Hepatocyte (in vitro differentiated cells): Measurements from ENCODE around the gene VWC2. TPM values are rescaled to one million over a fixed set of nuclear protein-coding genes. Genes with fewer than 3 reads are reported as not detected.

Experiments
- DNase-seq: peaks from one replicate; pipeline ENCODE4 v3.0.0-alpha.2; 2016; ENCODE audit warnings: low spot score
- H2AFZ ChIP-seq: fragments of 200-600 bp; sonication (generic); 2 replicates; pipeline ENCODE4 v1.6.0; 2016; ENCODE audit warnings: antibody characterized with exemption, mild to moderate bottlenecking
- H3K27ac ChIP-seq: fragments of 200-600 bp; sonication (generic); 2 replicates; pipeline ENCODE4 v1.5.1; 2016; ENCODE audit warnings: mild to moderate bottlenecking
- H3K27me3 ChIP-seq: fragments of 200-600 bp; sonication (generic); 2 replicates; pipeline ENCODE4 v1.6.1; 2016
- H3K36me3 ChIP-seq: fragments of 200-600 bp; sonication (generic); replicated peaks from 2 replicates; pipeline ENCODE4 v1.5.1; 2016; ENCODE audit warnings: low read depth; ENCODE audit not compliant: insufficient read depth
- H3K4me1 ChIP-seq: fragments of 200-600 bp; sonication (generic); 2 replicates; pipeline ENCODE4 v1.5.1; 2016; ENCODE audit warnings: mild to moderate bottlenecking, moderate library complexity; ENCODE audit not compliant: insufficient read depth
- H3K4me2 ChIP-seq: fragments of 200-600 bp; sonication (generic); 2 replicates; pipeline ENCODE4 v1.6.0; 2016
- H3K4me3 ChIP-seq: fragments of 200-600 bp; sonication (generic); 2 replicates; pipeline ENCODE4 v1.5.1; 2016; ENCODE audit warnings: mild to moderate bottlenecking
- H3K79me2 ChIP-seq: fragments of 200-600 bp; sonication (generic); 2 replicates; pipeline ENCODE4 v1.6.0; 2017; ENCODE audit warnings: mild to moderate bottlenecking
- H3K9me2 ChIP-seq: fragments of 200-600 bp; sonication (generic); replicated peaks from 2 replicates; pipeline ENCODE4 v1.6.0; 2017; ENCODE audit warnings: mild to moderate bottlenecking; ENCODE audit not compliant: insufficient read depth
- H3K9me3 ChIP-seq: fragments of 200-600 bp; sonication (generic); 2 replicates; pipeline ENCODE4 v1.5.1; 2016; ENCODE audit warnings: low read depth, mild to moderate bottlenecking
- H4K20me1 ChIP-seq: fragments of 200-600 bp; sonication (generic); 2 replicates; pipeline ENCODE4 v1.6.0; 2016; ENCODE audit warnings: mild to moderate bottlenecking; ENCODE audit not compliant: insufficient read depth, poor library complexity, severe bottlenecking
- EZH2 ChIP-seq: fragments of 200-600 bp; sonication (generic); IDR thresholded peaks from 2 replicates; pipeline ENCODE4 v1.6.1; 2016; ENCODE audit warnings: antibody characterized with exemption, mild to moderate bottlenecking, borderline replicate concordance
- EZH2phosphoT487 ChIP-seq: fragments of 200-600 bp; sonication (generic); IDR thresholded peaks from one replicate; pipeline ENCODE4 v1.6.1; 2018; ENCODE audit warnings: antibody characterized with exemption, mild to moderate bottlenecking, low read depth, moderate library complexity; ENCODE audit not compliant: unreplicated experiment, severe bottlenecking
- WGBS: methylation state at CpG from one replicate; pipeline ENCODE4 v1.1.6; 2016; ENCODE audit warnings: low lambda C conversion rate; ENCODE audit errors: missing lambda C conversion rate; 5-methylcytosine and 5-hydroxymethylcytosine counted together
- polyA plus RNA-seq: library from polyadenylated mRNA; unstranded; fragments of >200 nt; fragmentation: Nextera tagmentation; extraction: Ambion mirVana; gene quantifications from 2 replicates; pipeline ENCODE4 v1.2.1, GENCODE V29; 2016
- total RNA-seq: library from RNA; depleted of rRNA; stranded (reverse); fragments of >200 nt; gene quantifications from 2 replicates; pipeline ENCODE4 v1.2.3, GENCODE V29; 2014
- TF ChIP-seq, protein P1 (sequence below): fragments of 200-600 bp; sonication (generic); IDR thresholded peaks from 2 replicates; pipeline ENCODE4 v1.5.1; 2016; ENCODE audit warnings: antibody characterized with exemption, mild to moderate bottlenecking; ENCODE audit not compliant: poor library complexity

The VWC2 gene
- total and polyA plus RNA-seq, 2 experiments from 2014 or later: not detected

GRCh38 chr7:49771427-49772176 lies 1.8 kb upstream of the VWC2 start:
- no peak for DNase-seq
- no peaks in the 10 kb centered on the region for H3K9me3 ChIP-seq
- H4K20me1 ChIP-seq: no peaks in the 10 kb centered on the region
- H3K9me2 ChIP-seq: no peaks in the 10 kb centered on the region
- no peak overlapping the region for H3K27ac ChIP-seq
- H3K4me2 ChIP-seq: no peak overlapping the region
- peaks cover 85% of the 10 kb centered on the region for H3K27me3 ChIP-seq
- no peak overlapping the region for H3K4me3 ChIP-seq
- no peaks in the 10 kb centered on the region for H3K36me3 ChIP-seq
- 90% methylated on average over 11 of the region's 11 CpGs for WGBS
- TF ChIP-seq EZH2phosphoT487: no peak
- TF ChIP-seq, protein P1, sequence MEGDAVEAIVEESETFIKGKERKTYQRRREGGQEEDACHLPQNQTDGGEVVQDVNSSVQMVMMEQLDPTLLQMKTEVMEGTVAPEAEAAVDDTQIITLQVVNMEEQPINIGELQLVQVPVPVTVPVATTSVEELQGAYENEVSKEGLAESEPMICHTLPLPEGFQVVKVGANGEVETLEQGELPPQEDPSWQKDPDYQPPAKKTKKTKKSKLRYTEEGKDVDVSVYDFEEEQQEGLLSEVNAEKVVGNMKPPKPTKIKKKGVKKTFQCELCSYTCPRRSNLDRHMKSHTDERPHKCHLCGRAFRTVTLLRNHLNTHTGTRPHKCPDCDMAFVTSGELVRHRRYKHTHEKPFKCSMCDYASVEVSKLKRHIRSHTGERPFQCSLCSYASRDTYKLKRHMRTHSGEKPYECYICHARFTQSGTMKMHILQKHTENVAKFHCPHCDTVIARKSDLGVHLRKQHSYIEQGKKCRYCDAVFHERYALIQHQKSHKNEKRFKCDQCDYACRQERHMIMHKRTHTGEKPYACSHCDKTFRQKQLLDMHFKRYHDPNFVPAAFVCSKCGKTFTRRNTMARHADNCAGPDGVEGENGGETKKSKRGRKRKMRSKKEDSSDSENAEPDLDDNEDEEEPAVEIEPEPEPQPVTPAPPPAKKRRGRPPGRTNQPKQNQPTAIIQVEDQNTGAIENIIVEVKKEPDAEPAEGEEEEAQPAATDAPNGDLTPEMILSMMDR: no peak
- TF ChIP-seq EZH2: no peak
- no peaks in the 10 kb centered on the region for H3K79me2 ChIP-seq
- H2AFZ ChIP-seq: no peak overlapping the region
- peaks cover 23% of the 10 kb centered on the region for H3K4me1 ChIP-seq

- 7% methylated on average over 11 of the region's 11 CpGs for WGBS
- Histone ChIP-seq H3K4me3 (no peak overlapping the region), H3K36me3 (no peaks in the 10 kb centered on the region), H3K9me3 (no peaks in the 10 kb centered on the region), H3K9me2 (no peaks in the 10 kb centered on the region), H3K27me3 (peaks cover 94% of the 10 kb centered on the region), H3K4me1 (peaks cover 23% of the 10 kb centered on the region), H3K27ac (no peak overlapping the region), H2AFZ (no peak overlapping the region), H4K20me1 (no peaks in the 10 kb centered on the region), H3K4me2 (peak overlapping the region; percentile 96), H3K79me2 (no peaks in the 10 kb centered on the region)
- TF ChIP-seq EZH2: no peak
- DNase-seq: no peak
Observed at GRCh38 chr7:49772916-49773217, 571 bp upstream of the VWC2 start.

DNA sequence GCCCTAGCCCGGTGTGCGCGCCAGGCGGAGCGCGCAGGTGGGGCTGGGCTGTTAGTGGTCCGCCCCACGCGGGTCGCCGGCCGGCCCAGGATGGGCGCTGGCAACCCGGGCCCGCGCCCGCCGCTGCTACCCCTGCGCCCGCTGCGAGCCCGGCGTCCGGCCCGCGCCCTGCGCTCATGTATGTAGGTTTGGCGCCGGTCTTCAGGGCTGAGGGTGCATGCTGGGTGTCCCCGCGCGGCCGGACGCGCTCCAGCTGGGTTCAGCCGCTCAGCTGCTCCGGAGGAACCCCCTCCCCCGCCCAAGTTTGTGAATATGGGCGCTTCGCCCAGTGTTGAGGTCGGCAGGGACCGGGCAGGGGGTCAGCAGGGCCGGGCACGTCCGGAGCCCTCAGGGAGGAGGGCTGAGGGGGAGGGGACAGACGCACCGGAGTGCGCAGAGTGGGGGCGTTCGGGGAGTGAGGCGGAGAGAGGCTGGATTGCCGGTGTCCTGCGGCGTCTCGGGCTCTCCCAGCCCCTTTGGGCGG lies 559 bp downstream of the VWC2 start:
- H3K9me3 ChIP-seq: no peaks in the 10 kb centered on the region
- H3K27ac ChIP-seq: no peak overlapping the region
- peaks cover 93% of the 10 kb centered on the region for H3K27me3 ChIP-seq
- H3K4me3 ChIP-seq: peak overlapping the region; percentile 32
- H4K20me1 ChIP-seq: no peaks in the 10 kb centered on the region
- H3K4me1 ChIP-seq: peaks cover 23% of the 10 kb centered on the region
- DNase-seq: peak; percentile 14
- H3K4me2 ChIP-seq: peak overlapping the region; percentile 96
- H3K9me2 ChIP-seq: no peaks in the 10 kb centered on the region
- no peaks in the 10 kb centered on the region for H3K36me3 ChIP-seq
- TF ChIP-seq EZH2 (no peak), EZH2phosphoT487 (no peak)
- TF ChIP-seq, protein P1: no peak
- no peak overlapping the region for H2AFZ ChIP-seq
- WGBS: 2% methylated on average over 39 of the region's 56 CpGs
- no peaks in the 10 kb centered on the region for H3K79me2 ChIP-seq

DNA sequence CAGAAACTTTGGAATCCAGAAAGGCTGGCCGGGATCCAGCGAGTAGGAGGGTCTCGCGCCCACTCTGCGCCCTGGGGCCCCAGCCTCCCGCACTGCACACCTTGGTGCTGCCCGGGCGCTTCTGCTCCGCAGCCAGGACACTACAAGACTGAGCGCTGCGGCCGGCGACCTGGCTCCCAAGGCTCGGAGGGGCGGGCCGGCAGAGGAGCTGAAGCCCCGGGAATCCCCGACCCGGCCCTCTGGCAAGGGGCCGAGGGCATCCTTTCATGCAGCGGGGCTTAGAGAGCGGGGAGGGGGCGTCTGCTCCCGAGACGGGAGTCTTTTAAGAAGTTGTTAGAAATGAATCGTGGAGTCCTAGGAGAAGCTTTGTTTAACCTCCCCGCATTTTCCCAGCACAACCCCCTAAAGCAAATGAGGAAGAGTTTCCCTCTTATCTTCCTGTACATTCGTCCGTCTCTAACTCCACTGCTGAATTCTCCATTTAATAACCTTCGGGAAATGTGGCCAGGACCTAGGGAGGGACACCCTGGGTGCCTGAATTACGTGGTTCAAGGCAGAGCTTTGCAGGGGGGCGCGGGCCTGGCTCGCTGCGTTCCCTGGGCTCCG lies 1.1 kb downstream of the VWC2 start:
- H3K9me3 ChIP-seq: no peaks in the 10 kb centered on the region
- H3K27me3 ChIP-seq: peaks cover 92% of the 10 kb centered on the region
- no peak overlapping the region for H2AFZ ChIP-seq
- no peak overlapping the region for H3K27ac ChIP-seq
- no peak for DNase-seq
- no peak overlapping the region for H3K4me3 ChIP-seq
- TF ChIP-seq EZH2 (no peak), EZH2phosphoT487 (peak; percentile 60)
- H3K4me2 ChIP-seq: peak overlapping the region; percentile 96
- 1% methylated on average over 33 of the region's 36 CpGs for WGBS
- no peaks in the 10 kb centered on the region for H4K20me1 ChIP-seq
- no peaks in the 10 kb centered on the region for H3K79me2 ChIP-seq
- H3K4me1 ChIP-seq: peaks cover 23% of the 10 kb centered on the region
- no peaks in the 10 kb centered on the region for H3K36me3 ChIP-seq
- no peaks in the 10 kb centered on the region for H3K9me2 ChIP-seq
